ENCODE data around the gene RAD51B.

RAD51B gene

GRCh38 chr14:68598089-68598488 lies 778.5 kb downstream of the RAD51B start:
- DNase-seq (ENCODE audit: low read depth in 2 of 3, low spot score in 2 of 3): no peak

DNA sequence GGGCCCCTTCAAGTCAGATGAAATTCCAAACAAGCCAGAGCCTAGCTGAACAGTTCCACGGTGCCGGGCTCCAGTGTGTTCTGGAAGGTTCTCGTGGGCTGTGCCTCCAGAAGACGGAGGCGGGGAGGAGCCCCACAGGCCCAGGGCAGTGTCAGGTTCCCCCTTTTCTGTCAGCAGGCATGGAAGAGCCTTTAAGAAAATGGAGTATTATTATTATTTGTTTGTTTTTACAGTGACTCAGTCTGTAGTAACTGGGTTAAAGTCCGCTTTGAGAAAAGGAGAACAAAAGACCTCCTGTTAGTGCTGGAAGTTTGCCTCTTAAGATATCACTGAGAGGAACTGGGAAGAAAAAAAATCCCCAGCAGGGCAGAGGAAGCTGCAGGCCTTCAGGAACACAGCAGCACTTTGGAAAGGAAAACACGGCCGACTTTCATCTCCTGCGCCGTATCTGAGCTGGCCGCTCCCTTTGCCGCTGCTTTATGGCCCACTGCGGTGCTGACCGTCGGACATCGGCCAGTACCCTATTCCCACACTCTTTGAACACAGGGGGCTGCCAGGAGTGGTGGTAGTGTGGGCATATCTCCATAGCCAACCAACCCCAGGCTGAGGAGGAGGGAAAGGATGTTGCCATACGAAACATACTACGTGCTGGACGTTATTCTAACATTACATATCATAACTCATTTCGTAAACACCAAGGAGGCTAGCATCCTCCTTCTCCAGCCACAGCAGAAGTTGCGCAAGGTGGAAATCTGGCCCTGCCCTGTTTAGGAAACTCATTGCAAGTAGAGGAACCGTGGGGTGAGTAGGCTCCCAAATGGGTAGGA lies 779.3 kb downstream of the RAD51B start:
- DNase-seq (ENCODE audit: low read depth in 2 of 3, low spot score in 2 of 3): no peak

DNA sequence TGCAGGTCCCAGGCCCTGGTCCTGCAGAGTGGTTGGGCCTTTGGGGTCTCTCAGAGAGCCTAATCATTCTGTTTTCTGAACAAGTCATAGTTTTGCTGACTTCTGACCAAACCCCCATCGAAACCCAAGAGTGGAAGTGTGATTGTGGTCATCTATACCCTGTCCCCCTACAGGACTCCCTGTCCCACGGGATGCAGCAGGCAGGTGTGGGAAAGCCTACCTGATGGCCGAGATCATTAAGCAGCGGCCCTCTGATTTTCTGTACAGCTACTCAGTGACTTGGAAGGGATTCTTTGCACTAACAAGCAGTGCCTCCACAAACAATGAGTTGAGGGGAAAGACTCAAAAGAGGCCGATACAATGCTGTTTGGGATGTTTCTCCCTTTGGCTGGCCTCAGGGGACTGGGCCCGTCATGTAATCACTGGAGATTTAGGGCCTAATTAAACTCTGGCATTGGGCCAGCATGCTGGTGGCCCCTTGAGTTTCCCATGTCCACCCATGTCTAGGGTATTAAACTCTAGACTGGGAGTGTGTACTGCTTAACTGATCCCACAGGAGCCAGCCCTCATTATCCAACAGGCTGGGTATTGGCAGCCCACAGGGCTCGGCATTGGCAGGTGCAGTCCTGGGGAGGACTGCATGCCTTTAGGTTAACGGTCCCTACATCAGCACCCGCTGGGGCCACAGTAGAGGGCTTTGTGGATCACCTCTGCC lies 780.5 kb downstream of the RAD51B start:
- DNase-seq (ENCODE audit: low read depth in 2 of 3, low spot score in 2 of 3): no peak

GRCh38 chr14:68602507-68602906 lies 782.9 kb downstream of the RAD51B start:
- no peak for DNase-seq (ENCODE audit: low read depth in 2 of 3, low spot score in 2 of 3)

- no peak for DNase-seq (ENCODE audit: low read depth in 2 of 3, low spot score in 2 of 3)
Observed at GRCh38 chr14:68603533-68604360, 784.2 kb downstream of the RAD51B start.

- DNase-seq (ENCODE audit: low read depth in 2 of 3, low spot score in 2 of 3): no peak
Observed at GRCh38 chr14:68604361-68604730, 784.8 kb downstream of the RAD51B start.

GRCh38 chr14:68604822-68605221 lies 785.2 kb downstream of the RAD51B start:
- DNase-seq (ENCODE audit: low read depth in 2 of 3, low spot score in 2 of 3): no peak

- DNase-seq (ENCODE audit: low read depth in 2 of 3, low spot score in 2 of 3): no peak
Observed at GRCh38 chr14:68606176-68606575, 786.6 kb downstream of the RAD51B start.

GRCh38 chr14:68606644-68607043 lies 787.1 kb downstream of the RAD51B start:
- no peak for DNase-seq (ENCODE audit: low read depth in 2 of 3, low spot score in 2 of 3)

DNA sequence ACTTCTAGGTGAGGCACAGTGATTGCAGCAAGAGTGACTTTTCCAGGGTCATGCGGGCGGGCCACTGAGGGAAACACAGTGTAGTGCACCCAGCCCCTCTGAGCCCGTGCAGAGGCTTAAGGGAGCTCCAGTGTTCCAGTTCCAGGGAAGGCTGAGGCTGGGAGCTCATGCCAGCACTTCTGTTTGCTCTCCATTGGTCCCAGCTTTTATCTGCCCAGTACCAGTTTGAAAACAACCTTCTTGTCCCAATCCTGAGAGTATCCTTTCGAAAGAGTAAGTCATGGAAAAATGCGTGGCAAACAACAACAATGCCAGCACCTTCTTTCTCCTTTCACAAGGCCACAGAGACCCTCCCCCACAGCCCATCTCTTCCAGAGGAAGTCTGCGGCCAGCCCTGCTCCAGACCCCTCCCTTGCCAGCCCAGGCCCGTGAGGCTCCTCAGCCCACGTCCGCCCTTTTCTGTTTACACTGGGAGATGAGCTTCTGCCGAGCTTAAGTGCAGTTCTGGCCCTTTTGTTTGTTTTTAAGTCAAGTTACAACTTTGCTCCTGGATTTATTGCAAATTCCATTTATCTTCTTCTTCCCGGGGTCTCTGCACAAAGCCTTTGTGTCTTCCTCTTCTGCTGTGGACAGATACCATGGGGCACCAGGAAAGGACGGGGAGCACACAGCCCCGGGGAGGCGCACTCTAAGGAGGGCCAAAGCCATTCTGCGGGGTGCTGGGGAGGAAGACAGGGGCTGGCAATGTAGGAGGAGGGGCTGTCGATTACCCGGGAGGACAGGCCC lies 787.7 kb downstream of the RAD51B start:
- no peak for DNase-seq (ENCODE audit: low read depth in 2 of 3, low spot score in 2 of 3)

- DNase-seq (ENCODE audit: low read depth in 2 of 3, low spot score in 2 of 3): no peak
Observed at GRCh38 chr14:68607867-68608573, 788.4 kb downstream of the RAD51B start.

DNA sequence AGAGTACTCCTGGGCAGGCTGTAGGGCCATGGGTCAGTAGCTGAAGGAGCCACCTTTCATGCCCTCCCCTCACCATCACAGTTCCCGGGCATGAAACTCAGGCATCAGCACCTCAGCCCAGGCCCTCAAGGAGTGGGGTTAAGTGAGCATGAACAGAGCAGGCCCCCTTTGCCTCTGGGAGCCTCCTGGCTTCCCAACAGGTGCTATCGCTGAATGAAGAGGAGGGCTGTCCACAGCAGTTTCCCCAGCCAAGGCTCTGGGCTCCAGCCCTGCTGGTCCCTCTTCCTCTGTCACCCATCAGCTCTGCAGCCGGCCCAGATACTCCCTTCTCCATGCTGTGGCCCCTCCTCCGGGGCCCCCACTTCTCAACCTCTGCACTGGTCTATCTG lies 789.0 kb downstream of the RAD51B start:
- no peak for DNase-seq (ENCODE audit: low read depth in 2 of 3, low spot score in 2 of 3)

DNA sequence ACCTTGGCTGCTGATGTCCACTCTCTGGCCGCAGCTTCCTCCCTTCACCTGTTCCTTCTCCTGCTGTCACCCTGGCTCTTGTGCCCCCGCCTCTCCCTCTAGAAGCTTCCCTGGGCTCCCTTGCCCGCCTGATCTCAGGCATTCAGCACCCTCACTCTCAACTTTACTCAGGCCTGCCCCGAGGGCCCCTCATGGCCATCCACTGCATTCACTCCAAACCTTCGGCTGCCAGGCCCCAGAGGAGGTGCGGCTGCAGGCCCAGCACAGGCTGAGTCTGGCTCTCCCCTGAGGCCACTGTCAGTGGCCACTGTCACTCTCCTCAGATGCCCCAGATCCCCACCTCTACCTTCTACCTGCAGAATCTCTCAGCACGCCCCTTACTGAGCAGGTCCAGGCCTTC lies 789.4 kb downstream of the RAD51B start:
- DNase-seq (ENCODE audit: low read depth in 2 of 3, low spot score in 2 of 3): no peak

GRCh38 chr14:68610251-68610793 lies 790.7 kb downstream of the RAD51B start:
- no peak for DNase-seq (ENCODE audit: low read depth in 2 of 3, low spot score in 2 of 3)

GRCh38 chr14:68611599-68611998 lies 792.0 kb downstream of the RAD51B start:
- no peak for DNase-seq (ENCODE audit: low read depth in 2 of 3, low spot score in 2 of 3)

- no peak for DNase-seq (ENCODE audit: low read depth in 2 of 3, low spot score in 2 of 3)
Observed at GRCh38 chr14:68612049-68612448, 792.5 kb downstream of the RAD51B start.

DNA sequence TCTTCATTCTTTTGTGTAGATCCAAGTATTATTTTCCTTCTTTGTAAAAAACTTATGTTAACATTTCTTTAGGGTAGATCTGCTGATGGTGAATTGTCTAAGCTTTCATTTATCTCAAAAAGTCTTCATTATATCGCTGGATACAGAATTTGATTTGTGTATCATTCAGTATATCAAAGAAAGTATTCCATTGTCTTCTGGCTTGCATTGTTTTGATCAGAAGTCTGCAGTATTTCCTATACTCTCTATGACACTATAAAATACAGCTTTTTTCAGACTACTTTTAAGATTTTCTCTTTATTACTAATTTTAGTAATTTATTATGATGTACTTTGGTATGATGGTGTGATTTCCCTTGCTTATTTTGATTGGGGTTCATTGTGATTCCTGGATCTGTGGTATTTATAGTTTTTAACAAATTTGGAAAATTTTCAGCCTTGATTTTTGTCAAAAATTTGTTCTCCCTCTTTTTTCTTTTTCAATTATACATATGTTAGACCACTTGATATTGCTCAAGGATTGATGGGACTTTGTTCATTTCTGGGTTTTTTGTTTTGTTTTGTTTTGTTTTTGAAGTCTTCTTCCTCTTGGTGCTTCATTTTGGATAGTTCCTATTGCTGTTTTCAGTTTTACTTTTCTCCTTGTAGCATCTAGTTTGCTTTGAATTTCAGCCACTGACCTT lies 796.8 kb downstream of the RAD51B start:
- no peak for DNase-seq (ENCODE audit: low read depth in 2 of 3, low spot score in 2 of 3)

DNA sequence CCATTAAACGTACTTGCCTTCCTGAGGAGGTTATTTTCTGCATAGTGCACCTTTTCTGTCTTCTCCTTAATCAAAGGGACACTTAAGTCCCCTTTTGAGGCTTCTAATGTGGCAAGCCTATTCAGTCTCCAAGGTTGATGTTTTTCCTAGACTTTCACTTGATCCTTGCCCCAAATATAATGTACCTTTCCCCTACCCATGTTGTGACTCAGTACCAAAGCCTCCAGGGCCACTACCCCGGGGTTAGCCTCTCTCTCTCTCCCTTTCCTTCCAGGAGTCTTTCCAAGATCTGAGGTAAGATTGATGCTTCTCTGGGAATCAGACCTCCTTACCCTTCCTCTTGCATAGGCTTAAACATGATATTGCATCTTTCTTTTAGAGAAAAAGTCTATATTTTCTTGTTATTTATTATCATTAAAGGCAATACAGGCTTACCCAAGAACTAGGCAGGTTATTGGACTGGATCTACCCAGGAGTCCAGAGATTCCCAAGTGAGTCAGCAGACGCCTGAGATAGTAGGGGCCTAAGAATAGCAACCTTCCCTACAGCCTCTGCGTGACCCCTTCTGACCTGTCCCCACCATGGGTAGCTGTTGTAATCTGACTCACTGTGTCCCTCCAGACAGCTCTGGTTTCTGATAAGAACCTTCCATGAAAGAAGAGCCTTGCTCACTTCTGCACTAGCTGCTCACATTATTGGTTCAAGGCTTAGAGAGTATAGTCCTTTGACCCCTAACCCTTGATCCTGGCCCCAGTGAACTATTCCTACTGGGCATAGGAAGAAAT lies 800.4 kb downstream of the RAD51B start:
- no peak for DNase-seq (ENCODE audit: low read depth in 2 of 3, low spot score in 2 of 3)

All from activated CD8-positive, alpha-beta memory T cell treated with anti-CD3 and anti-CD28 coated beads for 48 hours (primary cell).